Activated gamma-delta T cell (primary cell): ENCODE data around the gene SNX13.
A peak's percentile ranks its signal among the peaks of the same experiment; 100 is the strongest.

Experiments
- DNase-seq: peaks from one replicate; lab custom pipeline; 2025; lab: John Stamatoyannopoulos, UW

SNX13 gene

DNA sequence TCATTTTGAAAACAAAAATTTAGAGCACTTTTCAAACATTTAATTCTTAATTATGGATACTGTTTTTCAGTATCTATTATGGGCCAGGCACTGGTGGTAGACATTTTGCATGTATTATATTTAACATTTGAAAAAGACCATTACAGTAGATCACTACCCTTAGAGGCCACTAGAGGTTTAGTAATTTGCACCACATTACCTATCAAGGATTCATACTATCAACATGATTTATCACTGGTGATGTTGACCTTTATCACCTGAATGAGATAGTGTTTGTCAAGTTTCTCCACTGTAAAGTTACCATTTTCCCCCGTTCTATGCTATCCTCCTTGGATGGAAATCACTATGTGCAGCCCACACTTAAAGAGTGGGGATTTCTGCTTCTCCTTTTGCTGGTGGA lies 4.4 kb upstream of the SNX13 start:
- no peak for DNase-seq

DNA sequence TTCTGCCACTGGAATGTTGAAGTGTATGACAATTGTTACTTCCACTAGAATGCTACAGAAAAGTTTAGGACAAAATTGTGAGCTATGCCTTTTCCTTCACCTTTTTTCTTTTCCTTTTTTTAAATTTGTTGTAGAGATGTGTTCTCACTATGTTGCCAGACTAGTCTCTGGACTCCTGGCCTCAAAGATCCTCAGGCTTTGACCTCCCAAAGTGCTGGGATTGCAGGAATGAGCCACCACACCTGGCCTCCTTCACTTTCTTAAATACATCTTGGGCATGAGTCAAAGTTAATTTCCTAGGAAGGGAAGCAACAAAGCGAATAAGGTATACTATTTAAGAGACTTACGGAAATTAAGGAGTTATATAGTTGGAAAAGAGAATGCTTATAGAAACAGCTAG lies 2.7 kb upstream of the SNX13 start:
- no peak for DNase-seq

DNA sequence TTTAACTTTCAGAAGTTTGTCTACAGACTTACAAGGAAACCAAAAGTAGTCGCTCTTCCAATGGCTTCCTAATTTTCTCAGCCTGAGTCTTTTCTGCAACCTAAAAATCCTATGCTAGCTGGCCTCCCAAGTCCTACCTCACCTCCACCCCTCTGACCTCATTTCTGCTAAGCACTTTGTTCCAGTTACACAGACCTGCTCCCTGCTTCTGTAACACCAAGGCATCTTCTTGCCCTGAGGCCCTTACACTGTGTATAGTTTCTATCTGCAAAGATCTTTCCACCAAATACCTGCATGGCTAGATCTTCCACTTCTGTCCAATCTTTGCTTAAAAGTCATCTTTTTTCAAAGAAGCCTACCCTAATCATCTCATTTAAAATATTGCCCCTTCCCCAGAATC lies 1.9 kb upstream of the SNX13 start:
- DNase-seq = no peak

GRCh38 chr7:17940951-17941431 lies 697 bp upstream of the SNX13 start:
- DNase-seq = no peak

GRCh38 chr7:17939606-17940301 lies 540 bp downstream of the SNX13 start:
- DNase-seq = peak; percentile 22

- DNase-seq = no peak
These were observed 1.1 kb downstream of the SNX13 start for GRCh38 chr7:17939211-17939605.

DNA sequence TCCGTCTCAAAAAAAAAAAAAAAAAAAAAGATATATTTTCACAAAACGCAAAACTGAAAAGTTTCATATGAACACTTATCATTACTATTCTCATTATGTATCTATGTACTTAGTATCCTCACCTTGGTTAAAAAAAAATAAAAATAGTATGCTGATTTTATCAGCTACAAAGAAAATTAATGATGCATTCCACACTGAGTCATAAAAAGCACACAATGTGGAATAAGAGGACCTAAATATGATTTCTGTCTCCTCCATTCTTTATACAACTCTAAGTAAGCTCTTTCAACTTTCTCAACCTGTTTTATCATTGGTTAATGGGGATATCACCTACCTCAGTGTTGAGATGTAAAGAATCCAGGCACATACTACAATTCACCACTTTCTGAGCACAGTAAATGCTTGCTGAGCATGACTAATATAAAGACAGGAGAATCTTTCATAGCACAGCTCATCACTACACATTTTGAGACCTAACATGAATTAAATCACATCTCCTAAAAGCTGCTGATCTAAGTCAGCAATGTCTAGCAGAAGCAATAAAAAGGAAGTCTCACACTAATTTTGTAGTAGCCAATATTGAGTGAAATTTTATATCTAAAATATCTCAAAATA lies 2.7 kb downstream of the SNX13 start:
- DNase-seq = no peak

DNA sequence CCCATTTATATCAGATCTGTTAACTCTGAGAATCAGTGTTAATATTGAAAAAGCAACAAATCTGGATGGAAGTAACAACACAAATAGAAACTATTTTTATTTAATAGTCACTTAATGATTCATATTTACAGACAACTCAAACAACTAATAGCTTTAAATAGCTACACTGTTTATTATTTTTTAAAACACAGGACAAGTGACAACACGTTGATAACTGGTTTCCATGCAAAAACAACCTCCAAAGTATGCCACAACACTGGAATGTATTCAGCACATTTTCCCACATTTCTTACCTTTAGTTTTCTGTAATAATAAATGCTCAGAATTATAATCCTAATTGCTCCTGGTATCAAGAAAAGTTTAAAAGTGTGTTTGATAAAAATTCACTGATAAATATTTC lies 4.0 kb downstream of the SNX13 start:
- DNase-seq = no peak

DNA sequence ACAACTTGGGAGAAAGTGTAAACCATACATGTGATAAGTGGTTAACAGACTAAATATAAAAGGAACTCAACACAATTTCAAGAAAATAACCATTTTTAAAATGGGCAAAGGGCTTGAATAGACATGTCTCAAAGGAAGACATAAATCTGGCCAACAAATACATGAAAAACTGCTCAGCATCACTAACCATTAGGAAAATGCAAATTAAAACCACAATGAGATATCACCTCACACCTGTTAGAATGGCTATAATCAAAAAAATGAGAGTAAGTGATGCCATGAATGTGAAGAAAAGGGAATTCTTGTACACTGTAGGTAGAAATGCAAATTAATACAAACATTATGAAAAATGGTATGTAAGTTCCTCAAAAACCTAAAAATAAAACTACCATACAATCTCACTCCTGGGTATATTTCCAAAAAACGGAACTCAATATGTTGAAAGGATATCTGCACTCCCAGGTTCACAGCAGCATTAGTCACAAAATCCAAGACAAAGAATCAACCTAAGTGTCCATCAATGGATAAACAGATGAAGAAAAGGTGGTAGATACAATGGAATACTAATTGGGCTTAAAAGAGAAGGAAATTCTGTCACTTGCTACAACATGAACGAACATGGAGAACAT lies 5.6 kb downstream of the SNX13 start:
- no peak for DNase-seq

DNA sequence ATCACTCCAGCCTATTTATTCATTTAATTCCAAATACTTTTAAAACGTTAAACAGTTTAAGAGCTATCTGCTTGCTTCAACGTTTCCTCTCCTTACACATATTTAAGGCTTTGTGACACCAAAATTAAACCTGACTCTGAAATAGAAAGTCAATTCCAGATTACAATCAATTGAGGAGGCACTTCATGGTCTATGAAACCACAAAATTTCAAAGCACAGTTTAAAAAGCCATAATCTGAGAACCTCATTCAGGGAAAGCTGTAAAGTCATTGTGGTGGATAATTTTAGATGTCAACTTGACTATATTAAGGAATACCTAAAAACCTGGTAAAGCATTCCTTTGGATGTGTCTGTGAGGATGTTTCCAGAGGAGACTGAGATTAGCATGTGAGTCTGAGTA lies 6.2 kb downstream of the SNX13 start:
- DNase-seq = no peak

GRCh38 chr7:17932770-17933169 lies 7.5 kb downstream of the SNX13 start:
- no peak for DNase-seq

GRCh38 chr7:17931069-17931468 lies 9.2 kb downstream of the SNX13 start:
- no peak for DNase-seq

- DNase-seq = no peak
These were observed 9.7 kb downstream of the SNX13 start for GRCh38 chr7:17930546-17930945.

DNA sequence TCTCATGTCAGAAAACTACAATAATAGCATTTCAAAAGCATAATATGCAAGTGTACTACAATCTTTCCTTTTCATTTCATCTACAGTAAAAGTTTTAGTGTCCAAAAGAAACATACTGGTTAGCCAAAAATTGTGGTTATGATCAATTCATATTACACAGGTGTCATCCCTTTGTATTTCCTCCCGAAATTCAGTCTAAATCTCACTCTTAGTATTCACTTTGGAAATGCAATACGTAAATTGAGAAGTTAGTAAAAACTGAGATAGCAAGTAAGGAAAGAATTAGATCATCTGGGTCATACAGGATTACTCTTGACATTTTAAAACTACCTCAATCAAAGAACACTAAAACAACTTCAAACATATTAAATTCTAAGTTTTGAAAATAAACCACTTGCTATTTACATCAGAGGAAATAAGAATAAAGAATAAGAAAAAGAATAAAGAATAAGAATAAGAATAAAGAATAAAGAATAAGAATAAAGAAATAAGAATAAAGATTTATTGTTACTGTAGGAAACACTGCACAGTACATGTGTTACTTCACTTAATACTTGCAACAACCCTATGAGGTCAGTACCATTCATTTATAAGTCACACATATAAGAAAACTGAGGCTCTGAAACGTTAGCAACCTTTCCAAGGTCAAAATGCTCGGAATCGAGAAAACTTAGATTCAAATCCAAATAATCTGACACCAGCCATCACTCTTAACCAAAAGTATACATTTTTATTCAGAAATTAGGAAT lies 10.5 kb downstream of the SNX13 start:
- no peak for DNase-seq

GRCh38 chr7:17928055-17928454 lies 12.2 kb downstream of the SNX13 start:
- no peak for DNase-seq

DNA sequence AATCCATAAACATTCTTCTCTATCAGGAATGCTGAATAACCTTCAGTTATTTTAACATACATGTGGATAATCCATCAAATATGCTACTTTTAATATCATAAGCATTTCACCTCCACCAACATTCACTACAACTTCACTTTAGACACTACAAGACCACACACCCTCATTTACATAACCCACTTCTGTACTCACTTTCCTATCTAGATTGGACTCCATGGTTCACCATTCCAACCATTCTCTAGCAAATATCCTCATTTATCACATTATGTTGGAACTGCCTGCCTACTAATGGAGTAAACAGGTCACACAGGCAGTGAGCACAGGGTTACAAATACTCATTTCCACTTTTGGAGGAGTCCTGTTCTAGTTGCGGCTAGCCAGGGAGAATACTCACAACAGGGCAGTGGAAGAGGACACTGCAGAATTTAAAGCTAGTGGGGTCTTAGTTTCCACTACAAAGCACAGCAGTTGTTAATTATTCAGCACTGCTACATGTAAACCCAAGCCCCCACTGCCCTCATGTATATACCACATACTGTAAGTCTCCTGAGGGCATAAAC lies 18.4 kb downstream of the SNX13 start:
- no peak for DNase-seq

DNA sequence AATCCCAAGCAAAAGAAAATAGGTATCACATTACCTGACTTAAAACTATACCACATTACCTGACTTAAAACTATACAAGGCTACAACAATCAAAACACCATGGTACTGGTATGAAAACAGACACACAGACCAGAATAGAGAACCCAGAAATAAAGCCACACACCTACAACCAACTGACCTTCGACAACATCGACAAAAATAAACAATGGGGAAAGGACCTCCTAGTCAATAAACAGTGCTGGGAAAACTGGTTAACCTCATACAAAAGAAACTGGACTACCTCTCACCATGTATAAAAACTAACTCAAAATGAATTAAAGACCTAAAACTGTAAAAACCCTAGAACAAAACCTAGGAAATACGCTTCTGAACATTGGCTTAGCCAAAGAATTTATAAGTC lies 22.5 kb downstream of the SNX13 start:
- DNase-seq = no peak

DNA sequence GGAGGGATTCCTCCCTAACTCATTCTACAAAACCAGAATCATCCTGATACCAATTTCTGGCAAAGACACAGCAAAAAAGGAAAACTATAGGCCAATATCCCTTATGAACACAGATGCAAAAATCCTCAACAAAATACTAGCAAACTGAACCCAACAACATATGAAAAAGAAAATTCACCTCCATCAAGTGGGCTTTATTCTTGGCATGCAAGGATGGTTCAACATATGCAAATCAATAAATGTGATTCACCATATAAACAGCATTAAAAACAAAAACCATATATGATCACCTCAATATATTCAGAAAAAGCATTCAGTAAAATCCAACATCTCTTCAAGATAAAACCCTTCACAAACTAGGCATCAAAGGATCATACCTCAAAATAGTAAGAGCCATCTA lies 23.5 kb downstream of the SNX13 start:
- DNase-seq = no peak

- DNase-seq = no peak
These were observed 24.5 kb downstream of the SNX13 start for GRCh38 chr7:17915796-17916195.

GRCh38 chr7:17915168-17915567 lies 25.1 kb downstream of the SNX13 start:
- DNase-seq = no peak

DNA sequence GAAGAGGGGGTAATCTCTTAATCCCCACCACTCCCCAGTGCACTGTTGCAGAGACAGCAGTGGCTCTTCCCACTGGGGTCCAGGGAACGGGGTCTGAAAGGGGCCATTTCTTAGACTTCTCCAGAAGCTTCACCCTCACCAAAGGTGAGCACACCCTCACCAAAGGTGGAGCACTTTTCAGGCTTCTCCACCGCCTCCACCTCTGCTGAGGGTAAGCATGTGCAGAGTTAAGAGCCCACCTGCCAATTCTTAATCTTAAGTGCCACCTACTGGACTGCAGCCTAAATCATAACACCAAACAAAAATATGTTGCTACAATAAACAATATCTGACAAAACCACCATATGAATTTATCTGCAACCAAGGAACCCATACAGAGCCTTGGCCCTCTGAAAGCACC lies 27.0 kb downstream of the SNX13 start:
- no peak for DNase-seq

GRCh38 chr7:17912536-17913235 lies 27.6 kb downstream of the SNX13 start:
- DNase-seq = no peak
